ENCODE measurements around the gene CARMIL1. TPM values are rescaled to one million over a fixed set of nuclear protein-coding genes. Genes with fewer than 3 reads are reported as not detected.

Gene CARMIL1
- total and polyA plus RNA-seq, 12 donors = 9.2 to 36.2 (median 14.5) TPM

DNA sequence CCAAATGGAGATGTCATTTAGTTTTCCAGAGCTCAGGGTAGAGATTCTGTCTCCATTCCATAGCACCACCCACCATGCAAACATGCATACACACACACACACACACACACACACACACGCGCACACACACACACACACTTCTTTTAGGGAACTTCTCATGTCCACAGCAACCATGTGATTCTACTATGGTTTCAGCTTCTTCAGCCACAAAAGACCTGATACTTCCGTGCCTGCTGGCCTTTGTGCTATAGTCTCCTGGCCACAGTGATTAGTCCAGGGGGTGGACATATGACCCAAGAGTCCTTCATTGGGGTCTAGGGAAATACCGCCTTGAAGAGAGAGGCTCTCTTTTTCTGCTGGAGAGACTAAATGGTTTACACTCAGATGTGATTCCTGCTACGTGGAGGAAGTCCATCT is 53.5 kb downstream of the CARMIL1 start:
- 48 to 55% (median 54%) methylated on average over 5 of the region's 5 CpGs for WGBS, 4 donors
- Histone ChIP-seq H3K4me1 (replicated peaks in 1 of 2) (peaks cover 0 to 36% of the 10 kb centered on the region in 2 donors), H3K27ac (no peak overlapping the region), H3K9me3 (replicated peaks in 1 of 3) (no peaks in the 10 kb centered on the region), H3K27me3 (no peaks in the 10 kb centered on the region), H3K4me3 (no peak overlapping the region), H3K36me3 (replicated peaks in 1 of 2) (no peaks in the 10 kb centered on the region)
- intact Hi-C loops (cut with DNase I) = no loop called here
- no peak for DNase-seq
- TF ChIP-seq, protein P1, sequence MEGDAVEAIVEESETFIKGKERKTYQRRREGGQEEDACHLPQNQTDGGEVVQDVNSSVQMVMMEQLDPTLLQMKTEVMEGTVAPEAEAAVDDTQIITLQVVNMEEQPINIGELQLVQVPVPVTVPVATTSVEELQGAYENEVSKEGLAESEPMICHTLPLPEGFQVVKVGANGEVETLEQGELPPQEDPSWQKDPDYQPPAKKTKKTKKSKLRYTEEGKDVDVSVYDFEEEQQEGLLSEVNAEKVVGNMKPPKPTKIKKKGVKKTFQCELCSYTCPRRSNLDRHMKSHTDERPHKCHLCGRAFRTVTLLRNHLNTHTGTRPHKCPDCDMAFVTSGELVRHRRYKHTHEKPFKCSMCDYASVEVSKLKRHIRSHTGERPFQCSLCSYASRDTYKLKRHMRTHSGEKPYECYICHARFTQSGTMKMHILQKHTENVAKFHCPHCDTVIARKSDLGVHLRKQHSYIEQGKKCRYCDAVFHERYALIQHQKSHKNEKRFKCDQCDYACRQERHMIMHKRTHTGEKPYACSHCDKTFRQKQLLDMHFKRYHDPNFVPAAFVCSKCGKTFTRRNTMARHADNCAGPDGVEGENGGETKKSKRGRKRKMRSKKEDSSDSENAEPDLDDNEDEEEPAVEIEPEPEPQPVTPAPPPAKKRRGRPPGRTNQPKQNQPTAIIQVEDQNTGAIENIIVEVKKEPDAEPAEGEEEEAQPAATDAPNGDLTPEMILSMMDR (IDR thresholded peaks at IDR 0.05) = no peak
- no peak for TF ChIP-seq POLR2A (IDR thresholded peaks at IDR 0.05)

DNA sequence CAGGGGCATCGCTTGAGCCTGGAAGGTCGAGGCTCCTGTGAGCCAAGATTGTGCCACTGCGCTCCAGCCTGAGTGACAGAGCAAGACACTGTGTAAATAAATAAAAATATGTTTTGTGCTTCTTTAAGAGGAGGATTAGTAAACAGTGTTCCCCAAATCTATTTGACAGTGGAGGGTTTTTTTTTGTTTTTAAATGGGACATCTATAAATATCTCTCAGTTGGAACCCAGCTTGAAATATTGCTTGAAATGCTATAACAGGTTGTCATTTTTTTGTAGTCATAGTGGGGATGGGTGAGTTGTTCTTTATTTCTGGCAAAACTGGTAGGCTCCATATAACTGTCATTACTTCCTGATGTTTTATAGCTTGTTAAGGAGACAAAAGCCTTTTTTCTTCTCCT is 54.3 kb downstream of the CARMIL1 start:
- H3K4me3 ChIP-seq = no peak overlapping the region
- TF ChIP-seq, protein P1 (IDR thresholded peaks at IDR 0.05) = no peak
- no peak for TF ChIP-seq POLR2A (IDR thresholded peaks at IDR 0.05)
- H3K36me3 ChIP-seq (replicated peaks in 1 of 2) = no peaks in the 10 kb centered on the region
- WGBS, 4 donors = 79 to 93% (median 91%) methylated on average over 3 of the region's 3 CpGs
- H3K27me3 ChIP-seq = no peaks in the 10 kb centered on the region
- no peaks in the 10 kb centered on the region for H3K9me3 ChIP-seq (replicated peaks in 1 of 3)
- no peak for DNase-seq
- peaks cover 0 to 36% of the 10 kb centered on the region in 2 donors for H3K4me1 ChIP-seq (replicated peaks in 1 of 2)
- intact Hi-C loops (cut with DNase I) = no loop called here
- no peak overlapping the region for H3K27ac ChIP-seq

DNA sequence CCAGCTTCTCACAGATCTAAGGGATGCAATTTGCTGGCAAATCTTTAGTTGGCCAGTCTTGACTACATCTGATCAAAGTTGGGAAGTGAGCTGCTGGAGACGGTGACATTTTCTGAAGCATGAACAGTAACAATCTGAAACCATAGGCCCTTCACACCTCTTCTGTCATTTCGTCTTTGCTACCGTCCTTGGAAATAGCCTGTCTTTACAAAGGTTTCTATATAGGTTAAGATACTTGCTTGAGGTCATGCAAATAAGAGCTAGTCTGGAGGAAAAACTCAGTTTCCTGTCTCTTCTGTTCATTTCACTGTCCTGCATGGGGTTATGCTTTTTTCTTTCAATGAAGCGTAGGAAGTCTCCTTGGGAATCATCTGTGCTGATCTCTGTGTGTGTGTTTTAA is 55.6 kb downstream of the CARMIL1 start:
- H3K4me1 ChIP-seq (replicated peaks in 1 of 2) = peaks cover 0 to 27% of the 10 kb centered on the region in 2 donors
- DNase-seq = no peak
- no peak for TF ChIP-seq POLR2A (IDR thresholded peaks at IDR 0.05)
- TF ChIP-seq, protein P1 (IDR thresholded peaks at IDR 0.05) = no peak
- no peaks in the 10 kb centered on the region for H3K9me3 ChIP-seq (replicated peaks in 1 of 3)
- no peak overlapping the region for H3K27ac ChIP-seq
- H3K4me3 ChIP-seq = no peak overlapping the region
- H3K27me3 ChIP-seq = no peaks in the 10 kb centered on the region
- intact Hi-C loops (cut with DNase I) = no loop called here
- WGBS, 4 donors = 76 to 88% (median 82%) methylated on average over 4 of the region's 4 CpGs
- H3K36me3 ChIP-seq (replicated peaks in 1 of 2) = no peaks in the 10 kb centered on the region

DNA sequence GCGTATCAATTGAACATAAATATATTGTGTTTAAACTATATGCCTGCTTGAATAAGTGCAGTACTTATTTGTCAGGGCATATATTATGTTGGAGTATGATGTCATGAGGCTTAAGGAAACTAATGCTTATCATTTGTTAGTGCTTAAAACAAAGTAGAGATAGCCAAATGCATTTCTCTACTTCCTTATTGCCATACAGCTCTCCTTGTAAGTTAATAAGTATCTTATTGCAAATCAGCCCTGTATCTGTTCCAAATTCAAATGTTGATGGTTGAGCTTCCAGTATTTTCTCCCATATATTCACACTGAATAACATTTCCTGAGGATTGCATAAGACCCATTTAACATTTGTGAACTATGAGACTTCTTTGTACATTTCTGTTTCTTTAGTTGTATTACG is 57.8 kb downstream of the CARMIL1 start:
- no peak for TF ChIP-seq POLR2A (IDR thresholded peaks at IDR 0.05)
- TF ChIP-seq, protein P1 (IDR thresholded peaks at IDR 0.05) = no peak
- peaks cover 0 to 8% of the 10 kb centered on the region in 2 donors for H3K4me1 ChIP-seq (replicated peaks in 1 of 2)
- WGBS, 4 donors = 91 to 96% (median 95%) methylated on average over 2 of the region's 2 CpGs
- no peaks in the 10 kb centered on the region for H3K36me3 ChIP-seq (replicated peaks in 1 of 2)
- no peak overlapping the region for H3K4me3 ChIP-seq
- no peaks in the 10 kb centered on the region for H3K9me3 ChIP-seq (replicated peaks in 1 of 3)
- no peak overlapping the region for H3K27ac ChIP-seq
- H3K27me3 ChIP-seq = no peaks in the 10 kb centered on the region
- intact Hi-C loops (cut with DNase I) = no loop called here
- no peak for DNase-seq
